Stimulated activated CD4-positive, alpha-beta T cell treated with anti-CD3 and anti-CD28 coated beads, TNF-alpha, amount 100 ng/mL, for 48 hours (primary cell): ENCODE measurements around the gene SLC25A43.
"Not testable (repeated sequence)": the region's sequence is repeated elsewhere in the genome, so short reads cannot be mapped to it uniquely, and the experiment has no call there.

Experiments
- DNase-seq, 3 donors: peaks; one replicate each; pipeline ENCODE4 v3.0.0-alpha.2; 2020; ENCODE audit warnings: low read depth in 3 of 3

Gene SLC25A43

GRCh38 chrX:119398974-119399771 is at the start of gene SLC25A43:
TSS of gene SLC25A43 (plus strand) at chrX:119399336. CDS start at chrX:119399404, 68 bp downstream.
- DNase-seq: no peak

GRCh38 chrX:119359618-119360382 is 39.3 kb upstream of the SLC25A43 start:
- DNase-seq: no peak

GRCh38 chrX:119361451-119361850 is 37.7 kb upstream of the SLC25A43 start:
- DNase-seq: not testable (repeated sequence)

- DNase-seq: not testable (repeated sequence)
Observed at GRCh38 chrX:119362074-119362473, 37.1 kb upstream of the SLC25A43 start.

GRCh38 chrX:119363391-119363790 is 35.7 kb upstream of the SLC25A43 start:
- no peak for DNase-seq

- not testable (repeated sequence) for DNase-seq
Observed at GRCh38 chrX:119371861-119372260, 27.3 kb upstream of the SLC25A43 start.

- no peak for DNase-seq
Observed at GRCh38 chrX:119374736-119375135, 24.4 kb upstream of the SLC25A43 start.

- no peak for DNase-seq
Observed at GRCh38 chrX:119375561-119375960, 23.6 kb upstream of the SLC25A43 start.

GRCh38 chrX:119376312-119376711 is 22.8 kb upstream of the SLC25A43 start:
- DNase-seq: no peak

GRCh38 chrX:119381349-119381944 is 17.7 kb upstream of the SLC25A43 start:
- DNase-seq: no peak

GRCh38 chrX:119382606-119383005 is 16.5 kb upstream of the SLC25A43 start:
- no peak for DNase-seq

- DNase-seq: not testable (repeated sequence)
Observed at GRCh38 chrX:119386685-119387084, 12.5 kb upstream of the SLC25A43 start.

GRCh38 chrX:119387426-119387825 is 11.7 kb upstream of the SLC25A43 start:
- DNase-seq: not testable (repeated sequence)

GRCh38 chrX:119389214-119389613 is 9.9 kb upstream of the SLC25A43 start:
- DNase-seq: no peak

GRCh38 chrX:119389871-119390501 is 9.2 kb upstream of the SLC25A43 start:
- DNase-seq: no peak

- no peak for DNase-seq
Observed at GRCh38 chrX:119391279-119391678, 7.9 kb upstream of the SLC25A43 start.

GRCh38 chrX:119393144-119393543 is 6.0 kb upstream of the SLC25A43 start:
- no peak for DNase-seq

GRCh38 chrX:119398587-119398973 is 556 bp upstream of the SLC25A43 start:
- DNase-seq: no peak

- DNase-seq: no peak
Observed at GRCh38 chrX:119399772-119400101, 601 bp downstream of the SLC25A43 start.

GRCh38 chrX:119401569-119401968 is 2.4 kb downstream of the SLC25A43 start:
- DNase-seq: no peak

GRCh38 chrX:119402588-119402987 is 3.5 kb downstream of the SLC25A43 start:
- DNase-seq: no peak

- no peak for DNase-seq
Observed at GRCh38 chrX:119406776-119407175, 7.6 kb downstream of the SLC25A43 start.
